Measurements from ENCODE around the gene SUN5.
"Not testable (repeated sequence)": the region's sequence is repeated elsewhere in the genome, so short reads cannot be mapped to it uniquely, and the experiment has no call there.

The SUN5 gene, protein sequence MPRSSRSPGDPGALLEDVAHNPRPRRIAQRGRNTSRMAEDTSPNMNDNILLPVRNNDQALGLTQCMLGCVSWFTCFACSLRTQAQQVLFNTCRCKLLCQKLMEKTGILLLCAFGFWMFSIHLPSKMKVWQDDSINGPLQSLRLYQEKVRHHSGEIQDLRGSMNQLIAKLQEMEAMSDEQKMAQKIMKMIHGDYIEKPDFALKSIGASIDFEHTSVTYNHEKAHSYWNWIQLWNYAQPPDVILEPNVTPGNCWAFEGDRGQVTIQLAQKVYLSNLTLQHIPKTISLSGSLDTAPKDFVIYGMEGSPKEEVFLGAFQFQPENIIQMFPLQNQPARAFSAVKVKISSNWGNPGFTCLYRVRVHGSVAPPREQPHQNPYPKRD
- 0 reads per million in 2 donors for total RNA-seq

DNA sequence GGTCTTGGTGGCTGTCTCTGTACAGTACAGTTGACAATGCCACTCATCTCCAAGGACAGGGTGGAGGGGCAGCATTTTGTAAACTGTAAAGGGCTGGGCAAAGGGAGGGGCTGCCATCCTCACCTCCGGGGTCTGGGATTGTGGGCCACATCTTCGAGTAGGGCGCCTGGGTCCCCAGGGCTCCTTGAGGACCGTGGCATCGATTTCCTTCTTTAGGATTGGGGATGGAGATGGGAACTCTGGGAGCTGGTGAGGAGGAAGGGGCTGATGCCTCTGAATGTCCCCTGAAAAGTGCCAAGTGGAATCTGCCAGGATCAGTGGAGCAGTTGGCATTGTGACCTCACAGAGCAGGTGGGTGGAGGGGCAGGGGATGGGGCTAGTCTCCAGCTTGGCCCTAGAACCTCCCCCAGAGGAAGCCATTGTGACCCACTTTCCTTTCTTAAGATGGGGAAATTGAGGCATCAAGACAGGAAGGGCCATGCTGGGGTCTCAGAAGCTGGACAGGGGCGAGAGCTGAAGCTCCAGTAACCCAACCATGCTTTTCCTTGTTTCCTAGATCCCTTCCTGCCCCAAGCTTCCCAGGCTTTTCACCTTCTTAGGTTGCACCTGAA, at the start of gene SUN5:
TSS of gene SUN5 (minus strand) at position 293 of the 611 bp plus-strand sequence. CDS start at position 200, 93 bp downstream.
- DNase-seq: no peak

DNA sequence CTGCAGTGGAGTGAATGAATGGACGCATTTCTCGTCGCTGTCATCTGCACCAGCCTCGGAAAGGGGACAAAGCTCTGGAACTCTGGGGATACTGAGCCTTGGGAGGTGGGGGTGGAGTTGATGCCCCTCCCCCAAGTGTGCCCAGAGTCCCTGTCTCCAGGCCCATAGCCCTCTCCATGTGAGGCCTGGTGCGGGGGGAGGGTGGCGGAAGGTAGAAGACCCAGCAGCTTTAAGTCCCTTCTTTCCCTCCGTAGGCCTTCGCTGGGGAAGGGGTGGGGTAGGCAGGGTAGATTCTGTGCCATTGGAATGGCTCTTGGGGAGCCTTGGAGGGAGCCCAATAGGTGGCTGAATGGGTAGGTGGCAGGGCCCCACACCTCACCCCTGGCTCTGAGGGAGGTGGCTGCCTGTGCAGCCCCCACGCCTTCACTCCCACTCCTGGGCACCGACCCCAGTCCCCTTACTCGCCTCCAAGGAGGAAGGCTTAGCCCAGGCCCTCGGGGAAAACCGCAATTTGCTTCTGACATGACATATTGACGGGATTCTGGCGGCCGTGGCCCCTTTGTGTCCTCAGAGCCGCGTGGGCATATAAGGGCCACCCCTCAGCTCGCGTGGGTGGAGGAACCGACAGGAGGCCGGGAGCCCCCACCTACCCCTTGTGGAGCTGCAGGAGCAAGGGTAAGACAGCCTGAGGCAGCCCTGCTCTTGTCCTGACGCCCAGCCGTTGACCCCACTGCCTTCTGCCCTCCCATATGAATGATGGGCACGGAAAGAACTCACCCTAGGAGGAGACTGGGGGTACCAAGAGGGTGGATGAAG, 49.3 kb upstream of the SUN5 start, which contains the start of gene BPIFB3:
TSS of gene BPIFB3 (plus strand) at position 613 of the 816 bp plus-strand sequence. CDS start 1,533 bp downstream, outside the sequence.
- DNase-seq: no peak

DNA sequence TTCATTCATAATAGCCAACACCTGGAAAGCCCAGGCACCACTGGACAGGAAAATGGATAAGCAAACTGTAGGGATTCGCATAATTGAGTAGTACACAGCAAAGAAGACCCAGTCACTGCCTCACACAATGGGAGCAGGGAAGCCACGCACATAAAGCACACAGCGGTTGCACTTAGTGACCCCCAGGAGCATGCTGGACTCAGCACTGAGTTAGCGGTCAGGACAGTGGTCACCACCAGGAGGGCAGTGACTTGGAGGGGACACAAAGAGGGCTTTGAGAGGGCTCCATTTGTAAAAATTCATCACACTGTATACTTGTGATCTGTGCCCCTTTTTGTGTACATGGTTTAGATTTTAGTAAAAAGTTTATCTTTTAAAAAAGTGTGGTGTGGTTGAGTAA, 47.1 kb upstream of the SUN5 start:
- DNase-seq: no peak

DNA sequence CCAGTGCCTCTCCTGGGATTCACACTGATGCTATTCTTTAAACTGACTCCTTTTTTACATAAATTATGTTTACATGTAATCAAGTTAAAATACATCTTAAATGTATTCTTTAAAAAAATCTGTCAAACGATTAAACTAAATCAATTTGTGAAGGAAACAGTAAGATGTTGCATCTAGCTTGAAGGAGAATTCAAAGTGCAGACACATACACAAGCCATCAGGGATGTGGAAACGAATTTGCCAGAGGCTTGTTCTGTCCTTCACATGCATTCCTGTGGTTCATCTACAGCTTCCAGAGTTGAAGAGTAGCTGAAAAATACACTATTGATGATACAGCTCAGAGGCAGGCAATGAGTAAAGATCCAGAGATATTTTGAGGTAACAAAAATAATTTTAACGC, 42.2 kb upstream of the SUN5 start:
- no peak for DNase-seq

DNA sequence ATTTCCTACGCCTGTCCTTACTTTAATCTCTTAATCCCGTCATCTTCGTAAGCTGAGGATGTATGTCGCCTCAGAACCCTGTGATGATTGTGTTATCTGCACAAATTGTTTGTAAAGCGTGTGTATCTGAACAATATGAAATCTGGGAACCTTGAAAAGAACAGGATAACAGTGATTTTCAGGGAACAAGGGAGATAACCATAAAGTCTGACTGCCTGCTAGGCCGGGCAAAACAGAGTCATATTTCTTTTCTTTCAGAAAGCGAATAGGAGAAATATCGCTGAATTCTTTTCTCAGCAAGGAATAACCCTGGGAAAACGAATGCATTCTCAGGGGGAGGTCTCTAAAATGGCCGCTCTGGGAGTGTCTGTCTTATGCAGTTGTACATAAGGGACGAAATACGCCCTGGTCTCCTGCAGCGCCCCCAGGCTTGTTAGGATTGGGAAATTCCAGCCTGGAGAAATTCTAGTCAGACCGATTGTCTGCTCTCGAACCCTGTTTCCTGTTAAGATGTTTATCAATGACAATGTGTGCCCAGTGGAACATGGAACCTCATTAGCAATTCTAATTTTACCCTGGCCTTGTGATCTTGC, 41.0 kb upstream of the SUN5 start:
- not testable (repeated sequence) for DNase-seq

DNA sequence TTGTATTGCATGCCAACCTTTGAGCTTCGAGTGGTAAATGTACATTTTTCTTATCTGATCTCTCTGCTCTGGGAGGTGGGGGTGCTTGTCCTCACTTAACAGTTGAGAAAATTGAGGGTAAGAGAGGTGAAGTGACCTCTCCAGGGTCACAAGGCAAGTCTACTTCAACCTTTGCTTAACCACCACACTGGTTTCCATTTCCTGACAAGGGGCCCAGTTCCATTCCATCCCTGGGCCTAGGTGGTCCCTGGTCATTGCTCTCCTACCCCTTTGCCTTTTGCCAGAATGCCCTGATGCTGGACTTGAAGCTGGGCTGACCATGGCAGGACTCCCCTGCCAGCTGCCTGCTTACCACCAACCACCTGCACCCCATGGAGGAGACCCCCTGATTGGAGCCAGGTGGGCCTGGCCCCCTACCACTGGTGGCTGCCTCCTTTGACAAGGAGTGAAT, 39.5 kb upstream of the SUN5 start:
- DNase-seq: no peak

DNA sequence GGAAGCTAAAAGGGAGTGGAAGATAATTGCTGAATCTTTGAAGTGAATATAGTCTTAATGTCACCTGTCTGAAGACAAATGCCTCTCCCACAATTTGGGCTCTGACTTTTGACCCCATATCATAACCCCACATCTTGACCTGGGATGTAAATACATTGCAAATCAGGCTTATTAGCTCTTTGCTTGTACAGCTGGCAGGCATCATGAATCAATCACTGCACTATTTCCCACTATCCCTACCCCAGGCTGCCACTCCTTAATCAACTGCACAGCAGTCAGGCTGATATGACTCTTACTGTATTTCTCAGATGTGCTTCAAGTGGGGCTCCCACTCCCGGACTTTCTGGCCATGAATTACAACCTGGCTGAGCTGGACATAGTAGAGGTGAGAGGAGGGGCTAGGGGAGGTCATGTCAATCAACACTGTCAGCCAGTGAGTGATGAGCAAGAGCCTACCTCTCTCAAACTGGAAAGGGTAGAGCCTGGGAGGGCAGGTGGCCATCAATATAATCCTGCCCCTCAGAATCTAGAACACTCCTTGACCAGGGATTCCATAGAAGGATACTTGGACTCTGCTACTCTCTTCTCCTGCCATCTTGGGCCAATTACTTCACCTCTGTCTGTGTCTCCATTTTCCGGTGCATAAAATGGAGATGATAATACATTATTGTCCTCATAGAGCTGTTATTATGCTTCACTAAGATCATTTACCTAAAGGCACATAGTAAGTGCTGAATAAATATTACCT, 38.9 kb upstream of the SUN5 start:
- DNase-seq: no peak

DNA sequence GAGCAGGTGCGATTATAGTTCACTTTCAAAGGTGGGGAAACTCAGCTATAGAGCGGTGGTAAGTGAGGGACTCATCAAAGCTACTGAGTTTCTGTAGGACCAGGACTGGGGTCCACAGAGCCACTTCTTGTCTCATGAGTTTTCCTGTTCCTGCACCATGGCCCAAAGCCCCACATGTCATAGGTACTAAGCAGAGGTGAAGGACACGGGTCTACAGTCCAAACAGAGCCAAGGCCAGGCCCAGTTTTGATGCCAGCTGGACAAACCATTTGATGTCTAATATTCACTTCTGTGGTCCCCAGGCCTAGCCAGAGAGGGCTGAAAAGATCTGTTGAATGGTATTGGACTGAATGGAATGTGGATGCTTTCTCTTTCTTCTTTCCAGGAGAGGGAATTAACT, 38.2 kb upstream of the SUN5 start:
- DNase-seq: no peak

DNA sequence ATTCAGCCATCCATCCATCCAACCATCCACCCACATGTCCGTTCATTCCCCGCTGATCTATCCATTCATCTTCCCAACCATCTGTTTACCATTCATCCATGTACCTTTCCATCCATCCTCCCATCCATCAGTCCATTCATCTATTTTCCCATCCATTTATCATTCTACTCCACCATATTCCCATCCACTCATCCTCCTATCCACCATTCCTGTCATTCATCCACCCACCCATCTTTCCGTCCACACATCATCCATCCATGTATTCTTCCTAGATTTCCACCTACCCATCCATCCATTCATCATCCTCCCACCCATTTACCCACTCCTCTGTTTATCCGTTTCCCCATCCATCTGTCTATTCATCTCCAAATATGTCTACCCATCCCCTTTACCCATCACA, 34.0 kb upstream of the SUN5 start:
- no peak for DNase-seq

DNA sequence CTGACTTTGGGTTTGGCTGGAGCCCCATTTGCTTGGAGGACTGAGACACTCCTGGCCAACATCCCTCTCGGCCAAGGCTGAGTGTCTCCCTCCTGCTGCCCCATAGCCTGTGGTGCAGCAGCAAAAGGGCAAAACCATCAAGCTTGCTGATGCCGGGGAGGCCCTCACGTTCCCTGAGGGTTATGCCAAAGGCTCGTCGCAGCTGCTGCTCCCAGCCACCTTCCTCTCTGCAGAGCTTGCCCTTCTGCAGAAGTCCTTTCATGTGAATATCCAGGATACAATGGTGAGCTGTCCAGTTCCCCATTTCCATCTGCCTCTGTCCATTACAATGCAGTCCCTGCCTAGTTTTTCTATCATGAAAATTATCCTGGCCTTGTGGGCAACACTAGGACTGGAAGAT, 33.2 kb upstream of the SUN5 start:
- DNase-seq: no peak

DNA sequence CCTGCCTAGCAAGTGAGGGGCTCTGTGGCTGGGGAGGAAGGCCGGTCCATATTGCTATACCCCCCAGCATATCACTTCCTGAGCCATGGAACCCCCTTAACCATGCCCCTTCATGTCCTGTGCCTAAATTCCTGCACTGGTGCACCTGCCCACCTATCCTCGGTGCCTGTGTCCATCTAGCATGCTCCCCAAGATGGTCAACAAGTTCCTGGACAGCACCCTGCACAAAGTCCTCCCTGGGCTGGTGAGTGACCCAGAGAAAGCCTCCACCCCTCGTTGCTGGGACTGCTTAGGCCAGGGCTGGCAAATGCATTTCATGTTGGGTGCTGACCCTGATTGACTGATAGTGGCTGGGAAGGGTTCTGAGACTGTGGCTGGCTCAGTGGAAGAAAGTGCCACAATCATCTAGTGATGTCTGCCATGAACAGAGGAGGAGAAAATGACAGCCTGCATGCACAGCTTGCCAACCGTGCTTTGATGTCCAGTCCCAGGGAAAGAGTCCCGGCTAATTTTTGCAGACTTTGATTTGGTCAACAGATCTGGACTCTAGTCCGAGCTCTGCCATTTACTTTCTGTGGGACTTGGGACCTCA, 30.8 kb upstream of the SUN5 start:
- DNase-seq: no peak

DNA sequence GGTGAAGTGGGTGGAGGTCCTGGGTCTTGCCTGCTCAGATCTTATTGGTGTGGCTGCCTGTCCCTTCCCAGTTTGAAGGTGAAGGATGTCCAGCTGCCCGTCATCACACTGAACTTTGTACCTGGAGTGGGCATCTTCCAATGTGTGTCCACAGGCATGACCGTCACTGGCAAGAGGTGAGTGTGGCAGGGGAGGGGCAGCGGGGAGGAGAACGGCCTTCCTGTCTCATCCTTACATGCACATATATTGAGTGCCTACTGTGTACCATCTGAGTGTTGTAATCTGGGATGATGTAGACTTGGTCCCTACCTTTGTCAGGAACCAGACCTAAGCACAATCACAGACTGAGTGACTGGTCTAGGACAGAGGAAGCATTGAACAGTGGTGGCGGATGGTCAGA, 29.9 kb upstream of the SUN5 start:
- no peak for DNase-seq

DNA sequence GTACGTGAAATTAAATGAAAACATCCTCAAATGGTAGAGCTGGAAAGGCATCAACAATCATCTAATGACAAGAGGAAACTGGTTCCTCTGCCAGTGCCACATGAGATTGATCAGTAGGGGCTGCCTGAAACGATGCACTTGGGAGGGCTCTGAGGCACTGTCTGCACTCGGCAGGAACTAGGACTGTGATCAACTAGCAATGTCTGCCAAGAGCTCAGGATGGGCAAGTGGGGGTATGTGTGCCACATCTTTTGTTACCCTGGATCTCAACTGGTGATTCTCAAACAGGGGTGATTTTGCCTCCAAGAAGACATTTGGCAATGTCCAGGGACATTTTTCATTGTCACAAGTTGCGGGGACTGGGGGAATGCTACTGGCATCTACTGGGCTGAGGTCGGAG, 29.1 kb upstream of the SUN5 start:
- no peak for DNase-seq

DNA sequence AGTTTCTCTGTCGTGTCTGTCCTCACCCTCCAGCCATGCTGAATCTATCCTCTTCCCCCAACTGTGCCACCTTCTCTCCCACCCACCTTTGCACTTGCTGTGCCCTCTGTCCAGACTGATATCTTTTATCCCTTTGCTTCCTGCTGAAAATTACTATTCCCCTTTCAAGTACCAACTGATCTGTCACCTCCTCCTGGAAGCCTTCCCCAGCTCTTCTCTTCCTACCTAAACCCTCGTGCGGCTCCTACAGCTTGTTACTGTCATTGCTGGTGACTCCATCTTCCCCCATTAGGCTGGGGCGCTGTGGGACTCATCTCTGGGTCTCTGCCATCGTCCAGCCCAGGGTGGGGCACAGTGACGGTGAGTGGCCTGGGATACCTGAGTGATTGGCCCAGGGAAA, 28.3 kb upstream of the SUN5 start:
- DNase-seq: no peak

DNA sequence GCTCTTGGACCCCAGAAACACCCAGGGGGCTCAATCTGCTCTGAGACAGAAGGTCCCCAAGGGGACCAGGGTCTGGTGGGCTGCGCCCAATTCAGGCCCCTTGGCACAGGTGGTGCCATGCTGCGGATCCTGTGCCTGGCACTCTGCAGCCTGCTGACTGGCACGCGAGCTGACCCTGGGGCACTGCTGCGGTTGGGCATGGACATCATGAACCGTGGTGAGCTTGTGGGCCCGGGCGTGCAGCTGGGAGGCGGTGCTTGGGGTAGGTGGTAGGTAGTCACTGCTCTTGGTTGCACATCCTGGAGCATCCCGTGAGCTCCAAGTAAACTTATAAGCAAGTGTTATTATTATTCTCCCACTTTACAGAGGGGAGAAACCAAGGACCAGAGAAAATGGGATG, 27.3 kb upstream of the SUN5 start, which contains the start of gene BPIFB6:
TSS of gene BPIFB6 (plus strand) at position 118 of the 400 bp plus-strand sequence. CDS start at position 118, 0 bp downstream.
- no peak for DNase-seq

DNA sequence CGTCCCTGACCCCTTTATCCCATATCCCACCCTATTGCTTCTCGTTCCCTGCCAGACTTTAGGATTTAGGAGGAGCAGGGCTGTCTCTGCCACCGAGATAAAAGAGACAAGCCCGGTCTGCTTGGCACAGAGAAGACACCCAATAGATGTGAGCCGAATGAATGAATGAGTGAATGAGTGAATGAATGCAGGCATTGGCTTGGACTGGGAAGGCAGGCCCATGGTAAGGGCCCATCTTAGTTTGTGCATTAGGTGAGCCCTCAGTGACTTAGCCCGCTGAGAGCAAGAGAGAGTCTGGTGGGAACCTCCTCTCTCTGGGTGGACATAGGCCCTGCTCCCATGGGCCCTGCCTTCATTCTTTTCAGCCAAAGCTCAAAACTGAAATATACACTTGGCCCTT, 26.3 kb upstream of the SUN5 start:
- no peak for DNase-seq

DNA sequence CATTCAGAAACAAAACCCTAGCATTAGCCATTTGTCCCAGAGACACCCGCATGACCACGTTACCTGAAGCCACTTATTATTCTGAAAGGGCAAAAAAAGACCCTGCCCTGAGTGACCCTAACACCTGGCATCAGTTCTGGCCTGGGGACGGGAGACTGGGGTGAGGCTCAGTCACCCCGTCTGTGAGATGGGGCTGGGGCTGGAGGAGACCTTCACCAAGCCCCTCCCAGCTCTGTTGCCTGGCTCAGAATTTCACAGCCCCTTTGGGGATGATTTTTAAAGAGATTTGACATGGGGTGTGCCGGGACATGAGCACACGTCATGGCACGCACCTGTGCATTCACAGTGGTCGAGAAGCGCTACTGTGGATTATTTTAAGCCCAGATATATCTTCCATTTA, 25.8 kb upstream of the SUN5 start:
- DNase-seq: no peak

DNA sequence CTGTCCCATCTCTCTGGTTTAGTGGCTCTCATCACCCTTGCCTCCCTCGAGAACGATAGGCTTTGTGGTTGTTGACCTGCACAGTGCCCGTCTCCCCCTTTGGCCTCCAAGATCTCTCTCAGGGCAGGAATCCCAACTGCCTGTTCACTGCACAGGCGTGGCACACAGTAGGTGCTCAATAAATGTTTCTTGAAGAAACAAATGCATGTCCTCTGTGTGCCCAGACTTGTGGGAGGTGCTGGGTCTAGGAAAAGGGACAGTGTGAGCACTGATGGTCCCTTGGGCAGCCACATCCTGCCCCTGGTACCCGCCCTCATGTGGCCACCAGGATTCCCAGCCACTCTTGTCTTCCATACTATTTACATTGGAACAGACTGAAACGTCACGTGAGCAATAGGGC, 24.6 kb upstream of the SUN5 start:
- no peak for DNase-seq

DNA sequence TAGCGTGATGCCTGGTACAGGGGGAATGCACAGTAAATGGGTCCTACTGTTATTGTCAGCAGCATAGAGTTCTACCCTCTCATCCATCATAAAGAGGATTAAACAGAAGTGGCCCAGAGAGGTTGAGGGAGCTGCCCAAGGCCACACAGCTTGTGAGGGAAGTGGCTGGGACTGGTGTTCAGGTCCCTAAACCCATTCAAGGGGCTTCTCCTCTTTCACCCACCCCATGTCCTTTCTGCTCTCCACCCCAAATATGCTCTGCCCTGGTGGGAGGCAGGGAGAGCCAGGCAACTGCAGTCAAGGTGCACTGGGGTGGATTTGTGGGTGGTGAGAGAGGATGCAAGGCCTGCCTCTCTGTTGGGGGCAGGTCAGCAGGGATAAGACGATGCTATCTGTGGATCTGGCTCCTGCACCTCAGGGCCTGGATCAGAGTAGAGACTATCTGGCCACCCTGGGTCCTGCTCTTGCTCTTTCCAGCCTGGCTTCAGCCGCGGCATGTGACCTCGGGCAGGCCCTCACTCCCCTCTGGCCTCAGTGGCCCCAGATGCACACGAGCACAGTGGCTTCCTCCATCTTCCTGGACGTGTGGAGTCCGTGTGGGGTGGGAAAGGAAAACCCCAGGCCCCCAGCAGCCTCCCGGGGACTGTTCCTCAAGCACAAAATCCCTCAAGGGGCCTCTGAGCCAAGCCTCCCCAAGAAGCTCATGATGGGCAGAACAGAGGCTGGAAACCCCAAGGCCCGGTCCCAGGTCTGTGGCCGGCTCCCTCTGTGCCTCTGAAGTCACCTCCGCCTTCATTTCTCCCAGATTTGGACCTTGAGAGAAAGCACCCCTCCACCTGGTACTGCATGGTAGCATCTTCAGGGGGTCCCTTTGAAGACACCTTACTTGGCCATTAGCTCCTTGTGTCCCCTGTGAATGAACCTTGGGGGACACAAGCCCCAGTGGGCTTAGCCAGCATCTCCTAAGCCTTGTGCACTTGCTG, 23.8 kb upstream of the SUN5 start:
- no peak for DNase-seq
